GM23338 (cell line): ENCODE results near the gene GSDMA. TPM values are rescaled to one million over a fixed set of nuclear protein-coding genes. Genes with fewer than 3 reads are reported as not detected.

ENCODE experiments used
- CREB1 ChIP-seq: fragments of 250-450 bp; sonication (Bioruptor Pico); IDR thresholded peaks from 2 replicates; pipeline ENCODE4 v1.5.0; 2020; ENCODE audit warnings: low read depth, mild to moderate bottlenecking, moderate library complexity
- CTCF ChIP-seq, 2 experiments: fragments of 200-600 bp in 1 of 2; sonication (generic) in 1 of 2; conservative IDR thresholded peaks; 2 replicates each; pipeline versions ENCODE4 v1.5.1 to v1.6.1; 2016 to 2017; ENCODE audit warnings: antibody characterized with exemption in 2 of 2, low read depth in 2 of 2, mild to moderate bottlenecking in 2 of 2, moderate library complexity in 1 of 2
- ETS1 ChIP-seq: IDR thresholded peaks from 2 replicates; pipeline ENCODE4 v1.6.1; 2016; ENCODE audit warnings: antibody characterized with exemption
- EZH2 ChIP-seq: fragments of 200-600 bp; sonication (generic); IDR thresholded peaks from one replicate; pipeline ENCODE4 v1.8.0; 2017; ENCODE audit warnings: antibody characterized with exemption, mild to moderate bottlenecking, low read depth; ENCODE audit not compliant: unreplicated experiment
- EZH2phosphoT487 ChIP-seq: fragments of 200-600 bp; sonication (generic); IDR thresholded peaks from one replicate; pipeline ENCODE4 v1.8.1; 2018; ENCODE audit warnings: antibody characterized with exemption; ENCODE audit not compliant: unreplicated experiment
- STAT1 ChIP-seq: IDR thresholded peaks from one replicate; pipeline ENCODE4 v1.6.1; 2016; ENCODE audit warnings: antibody characterized with exemption; ENCODE audit not compliant: unreplicated experiment
- ZNF462 ChIP-seq: fragments of 250-450 bp; sonication (Bioruptor Pico); IDR thresholded peaks from 2 replicates; pipeline ENCODE4 v1.5.0; 2020; ENCODE audit warnings: mild to moderate bottlenecking, moderate library complexity
- polyA plus RNA-seq: library from polyadenylated mRNA; unstranded; fragments of >200 nt; fragmentation: Nextera tagmentation; extraction: Ambion mirVana; gene quantifications from 2 replicates; pipeline ENCODE4 v1.2.1, GENCODE V29; 2016
- total RNA-seq: library from RNA; depleted of rRNA; stranded (reverse); fragments of >200 nt; shearing (Covaris generic); gene quantifications from 2 replicates; pipeline ENCODE4 v1.2.3, GENCODE V29; 2014

Gene GSDMA
- total and polyA plus RNA-seq, 2 experiments from 2014 or later: not detected

- TF ChIP-seq ZNF462 (CRISPR knock-in tag): no peak
- TF ChIP-seq STAT1: no peak
- TF ChIP-seq EZH2: no peak
- no peak for TF ChIP-seq EZH2phosphoT487
- no peak for TF ChIP-seq CREB1 (CRISPR knock-in tag)
- TF ChIP-seq CTCF (conservative IDR thresholded peaks at IDR 0.05; ENCODE audit: low read depth in 2 of 2): no peak
- no peak for TF ChIP-seq ETS1
These were observed 19.1 kb downstream of the GSDMA start (continued) for GRCh38 chr17:39981766-39982375.
